Right lobe of liver (tissue), 6 donors: ENCODE data around the gene LRRC28. TPM values are rescaled to one million over a fixed set of nuclear protein-coding genes. Genes with fewer than 3 reads are reported as not detected.

Source experiments
- ATAC-seq, 4 donors: fragments of 200-7000 bp; cut with Tn5 transposase; one replicate each; pipeline ENCODE4 v1.9.1; 2020; ENCODE audit warnings: mild to moderate bottlenecking in 4 of 4, moderate library complexity in 4 of 4
- DNase-seq, 3 donors: peaks; one replicate each; pipeline ENCODE4 v3.0.0-alpha.2; 2020
- H3K27ac ChIP-seq, 3 donors: fragments of 200-600 bp; one replicate each; pipeline ENCODE4 v1.8.0; 2022
- H3K27me3 ChIP-seq, 2 donors: fragments of 200-600 bp; one replicate each; pipeline ENCODE4 v1.8.0; 2022
- H3K36me3 ChIP-seq, 4 donors: fragments of 200-600 bp; sonication (generic) in 1 of 4; one replicate each; pipeline versions ENCODE4 v1.5.1 to v1.8.0; 2017 to 2022; ENCODE audit warnings: control low read depth in 1 of 4
- H3K4me1 ChIP-seq, 4 donors: fragments of 200-600 bp; sonication (generic) in 1 of 4; one replicate each; pipeline versions ENCODE4 v1.5.1 to v1.8.0; 2017 to 2022; ENCODE audit warnings: control low read depth in 1 of 4
- H3K4me3 ChIP-seq, 3 donors: fragments of 200-600 bp; one replicate each; pipeline ENCODE4 v1.8.0; 2022
- H3K9me3 ChIP-seq, 4 donors: fragments of 200-600 bp; sonication (generic) in 1 of 4; one replicate each; pipeline versions ENCODE4 v1.5.1 to v1.8.0; 2017 to 2022; ENCODE audit warnings: control low read depth in 1 of 4
- CTCF ChIP-seq, 4 donors: fragments of 200-600 bp in 3 of 4; fragments of 450-650 bp in 1 of 4; IDR thresholded peaks; one replicate each; pipeline versions ENCODE4 v1.5.1 to v1.8.0; 2016 to 2022; ENCODE audit warnings: antibody characterized with exemption in 4 of 4, mild to moderate bottlenecking in 2 of 4
- POLR2A ChIP-seq: fragments of 450-650 bp; IDR thresholded peaks from one replicate; pipeline ENCODE4 v1.6.1; 2017; ENCODE audit warnings: antibody characterized with exemption, mild to moderate bottlenecking
- WGBS: methylation state at CpG from one replicate; pipeline ENCODE4 v1.1.6; 2018; ENCODE audit warnings: low coverage, low lambda C conversion rate; ENCODE audit not compliant: insufficient coverage; ENCODE audit errors: missing lambda C conversion rate; 5-methylcytosine and 5-hydroxymethylcytosine counted together
- intact Hi-C, 2 donors: fragments of 100-400 bp; cut with DNase I; formaldehyde crosslinking; loops; one replicate each; pipeline versions ENCODE4 v1.11.2 to v1.14.1; 2022
- total RNA-seq, 6 experiments: library from RNA; depleted of rRNA in 2 of 6; stranded (reverse); fragments of >200 nt in 2 of 6; fragmentation: NEBNext Ultra II Directional in 3 of 6; extraction: Animal tissue kit (Norgen Biotek cat#: 25700) in 3 of 6; gene quantifications; one replicate each; pipeline versions ENCODE4 v1.1.0 to v1.2.4, GENCODE V29; 2016 to 2023
- donor health status: DM: no; HTN: yes; CAD: no.
- donor health status: DM: no; HTN: no; CAD: no.
- donor health status: DM: no; HTN: no; CAD: no.
- donor health status: DM: no; HTN: yes; CAD: no.
- donor health status: DM: no; HTN: yes; CAD: no.

The LRRC28 gene
- total RNA-seq, 6 experiments from 2014 or later, result 21.8 to 70.1 (median 31.9) TPM

GRCh38 chr15:99369196-99369595 lies 117.9 kb downstream of the LRRC28 start:
- Histone ChIP-seq H3K27ac (no peak overlapping the region), H3K27me3 (no peaks in the 10 kb centered on the region), H3K9me3 (no peaks in the 10 kb centered on the region), H3K4me3 (no peak overlapping the region), H3K4me1 (no peaks in the 10 kb centered on the region), H3K36me3 (peaks cover 0 to 5% (median 0%) of the 10 kb centered on the region in 4 donors)
- no peak for DNase-seq
- intact Hi-C loops, result no loop called here
- TF ChIP-seq CTCF (IDR thresholded peaks at IDR 0.05), result no peak
- no peak for TF ChIP-seq POLR2A
- 61% methylated on average over 5 of the region's 5 CpGs for WGBS
- no peak for ATAC-seq

DNA sequence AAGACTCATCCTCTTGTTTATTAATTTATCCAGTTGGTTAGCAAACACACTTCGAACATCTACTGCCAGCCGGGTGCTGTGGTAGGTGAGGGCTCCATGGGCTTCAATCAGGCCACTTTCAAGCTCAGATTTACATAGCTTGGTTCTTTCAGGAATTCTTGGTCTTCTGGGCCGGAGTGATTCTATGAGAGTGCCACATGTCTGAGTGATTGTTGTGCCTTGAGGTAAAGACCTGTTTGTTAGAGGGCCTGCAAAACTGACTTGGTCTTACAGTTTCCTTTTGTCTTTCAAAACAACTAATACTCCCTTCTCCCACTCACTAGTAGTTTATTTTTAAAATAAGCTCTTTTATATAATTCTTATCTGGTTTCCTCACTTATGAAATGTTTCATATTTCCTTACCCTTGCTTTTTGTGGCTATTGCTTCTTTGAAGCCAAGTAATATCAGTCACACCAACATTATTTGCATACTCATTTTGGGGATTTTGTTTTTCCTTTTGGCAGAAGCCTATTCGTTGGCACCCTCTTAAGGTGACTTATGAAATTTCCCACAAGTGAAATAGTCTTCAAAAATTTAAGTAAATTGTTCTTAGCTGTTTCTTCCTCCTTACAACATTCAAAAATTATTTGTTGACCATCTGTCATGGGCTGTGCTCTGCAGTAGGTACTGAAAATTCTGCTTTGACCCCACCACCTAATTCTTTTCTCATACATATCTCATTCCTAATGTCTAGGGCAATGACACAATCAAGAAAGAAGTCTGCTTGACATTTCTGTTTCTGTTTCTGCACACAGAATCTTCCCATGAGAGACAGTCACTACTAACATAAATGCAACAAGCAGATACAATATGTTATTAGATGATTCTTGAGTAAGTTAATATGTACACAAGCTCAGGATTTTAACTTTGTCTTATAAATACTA lies 120.2 kb downstream of the LRRC28 start:
- ATAC-seq (no peak), DNase-seq (no peak)
- no peak overlapping the region for H3K4me3 ChIP-seq
- 63% methylated on average over 4 of the region's 4 CpGs for WGBS
- H3K4me1 ChIP-seq, result no peaks in the 10 kb centered on the region
- TF ChIP-seq POLR2A (no peak), CTCF (IDR thresholded peaks at IDR 0.05) (no peak)
- H3K27me3 ChIP-seq, result no peaks in the 10 kb centered on the region
- peaks cover 0 to 5% (median 0%) of the 10 kb centered on the region in 4 donors for H3K36me3 ChIP-seq
- no peak overlapping the region for H3K27ac ChIP-seq
- intact Hi-C loops, result no loop called here
- no peaks in the 10 kb centered on the region for H3K9me3 ChIP-seq

GRCh38 chr15:99385005-99385669 lies 133.9 kb downstream of the LRRC28 start:
- TF ChIP-seq POLR2A (no peak), CTCF (IDR thresholded peaks at IDR 0.05) (peak in 1 of 4 donors; percentile 16)
- 40% methylated on average over 4 of the region's 6 CpGs for WGBS
- DNase-seq (peak in 1 of 3 donors; percentile 51), ATAC-seq (peak; percentile 15 to 89 (median 51))
- intact Hi-C loops, result no loop called here
- no peak overlapping the region for H3K4me3 ChIP-seq
- H3K36me3 ChIP-seq, result no peaks in the 10 kb centered on the region
- no peaks in the 10 kb centered on the region for H3K9me3 ChIP-seq
- peaks cover 0 to 15% (median 6%) of the 10 kb centered on the region in 4 donors for H3K4me1 ChIP-seq
- no peaks in the 10 kb centered on the region for H3K27me3 ChIP-seq
- H3K27ac ChIP-seq, result peak overlapping the region; percentile 16 to 47 (median 21)

DNA sequence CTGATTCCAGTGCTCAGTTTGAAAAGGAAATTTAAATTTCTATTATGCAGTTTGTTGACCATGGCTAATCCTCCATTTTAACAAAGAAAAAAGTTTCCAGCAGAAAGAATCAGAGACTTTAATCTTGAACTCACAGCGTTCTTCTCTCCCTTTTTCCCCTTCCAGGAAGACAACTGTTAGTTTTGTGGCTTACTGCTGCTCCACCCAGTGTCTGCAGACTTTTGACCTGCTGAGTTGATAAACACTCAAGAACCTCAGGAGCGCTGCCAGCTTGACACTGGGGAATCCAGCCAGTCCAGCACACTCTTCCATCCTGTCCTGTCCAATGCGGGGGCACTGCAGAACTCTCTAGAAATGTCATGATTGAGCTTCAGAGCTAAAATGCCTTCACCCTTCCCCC lies 134.6 kb downstream of the LRRC28 start:
- peak in 1 of 4 donors; percentile 19 for TF ChIP-seq CTCF (IDR thresholded peaks at IDR 0.05)
- TF ChIP-seq POLR2A, result no peak
- peak; percentile 84 to 88 (median 86) for DNase-seq

More for the DNA sequence above, 134.6 kb downstream of the LRRC28 start:
- Histone ChIP-seq H3K27ac (peak overlapping the region in 2 of 3 donors; percentile 21 to 47), H3K9me3 (no peaks in the 10 kb centered on the region), H3K4me3 (no peak overlapping the region), H3K4me1 (peaks cover 0 to 15% (median 6%) of the 10 kb centered on the region in 4 donors), H3K36me3 (no peaks in the 10 kb centered on the region), H3K27me3 (no peaks in the 10 kb centered on the region)
- intact Hi-C loops, result no loop called here
- peak; percentile 97 to 98 (median 98) for ATAC-seq
- 3% methylated on average over 3 of the region's 3 CpGs for WGBS
